H9 (cell line): Measurements from ENCODE around the gene ABHD3. TPM values are rescaled to one million over a fixed set of nuclear protein-coding genes. Genes with fewer than 3 reads are reported as not detected.

Source experiments
- DNase-seq: peaks from one replicate; pipeline ENCODE4 v3.0.0-alpha.2; 2017
- H2AFZ ChIP-seq: one replicate; pipeline ENCODE4 v1.6.1; 2013; ENCODE audit warnings: mild to moderate bottlenecking, low read length, control low read depth, moderate library complexity
- H2AK5ac ChIP-seq: 2 replicates; pipeline ENCODE4 v1.6.1; 2013; ENCODE audit warnings: low read length, control low read depth, mixed read lengths; ENCODE audit not compliant: insufficient read length
- H2BK120ac ChIP-seq: one replicate; pipeline ENCODE4 v1.6.1; 2013; ENCODE audit warnings: low read depth, mild to moderate bottlenecking, low read length, control low read depth, inconsistent platforms; ENCODE audit not compliant: poor library complexity, severe bottlenecking
- H2BK12ac ChIP-seq: 2 replicates; pipeline ENCODE4 v1.6.1; 2013; ENCODE audit warnings: low read length, control low read depth, mixed read lengths, low read depth; ENCODE audit not compliant: insufficient read length
- H2BK15ac ChIP-seq: 2 replicates; pipeline ENCODE4 v1.6.1; 2013; ENCODE audit warnings: low read depth, low read length, control low read depth
- H2BK20ac ChIP-seq: one replicate; pipeline ENCODE4 v1.6.1; 2013; ENCODE audit warnings: low read depth, mild to moderate bottlenecking, low read length, control low read depth, inconsistent platforms; ENCODE audit not compliant: poor library complexity, severe bottlenecking
- H2BK5ac ChIP-seq: 2 replicates; pipeline ENCODE4 v1.6.1; 2013; ENCODE audit warnings: low read length, control low read depth, mixed read lengths; ENCODE audit not compliant: insufficient read length
- H3K14ac ChIP-seq: 2 replicates; pipeline ENCODE4 v1.6.1; 2013; ENCODE audit warnings: low read length, control low read depth; ENCODE audit not compliant: insufficient read depth
- H3K18ac ChIP-seq: 2 replicates; pipeline ENCODE4 v1.6.1; 2013; ENCODE audit warnings: low read depth, mild to moderate bottlenecking, mixed read lengths, low read length, control low read depth; ENCODE audit not compliant: insufficient read length
- H3K23ac ChIP-seq: 2 replicates; pipeline ENCODE4 v1.6.1; 2013; ENCODE audit warnings: low read length, control low read depth, mixed read lengths, low read depth; ENCODE audit not compliant: insufficient read length
- H3K23me2 ChIP-seq: 2 replicates; pipeline ENCODE4 v1.6.1; 2013; ENCODE audit warnings: low read depth, mild to moderate bottlenecking, mixed read lengths, low read length, control low read depth; ENCODE audit not compliant: insufficient read length, poor library complexity, severe bottlenecking
- H3K27ac ChIP-seq: 2 replicates; pipeline ENCODE4 v1.5.1; 2013; ENCODE audit warnings: low read length, control low read depth, mixed read lengths, low read depth; ENCODE audit not compliant: insufficient read length
- H3K27me3 ChIP-seq: 2 replicates; pipeline ENCODE4 v1.6.1; 2013; ENCODE audit warnings: low read length, control low read depth, inconsistent platforms; ENCODE audit not compliant: insufficient read depth
- H3K4ac ChIP-seq: 2 replicates; pipeline ENCODE4 v1.6.1; 2013; ENCODE audit warnings: low read depth, mild to moderate bottlenecking, control low read depth, inconsistent platforms, low read length, moderate library complexity
- H3K4me1 ChIP-seq: 2 replicates; pipeline ENCODE4 v1.6.1; 2013; ENCODE audit warnings: low read length, control low read depth, inconsistent platforms; ENCODE audit not compliant: insufficient read depth
- H3K4me2 ChIP-seq: 2 replicates; pipeline ENCODE4 v1.6.1; 2013; ENCODE audit warnings: low read length, control low read depth, mixed read lengths; ENCODE audit not compliant: insufficient read length, insufficient read depth
- H3K56ac ChIP-seq: 2 replicates; pipeline ENCODE4 v1.6.1; 2013; ENCODE audit warnings: low read depth, mild to moderate bottlenecking, mixed read lengths, low read length, control low read depth; ENCODE audit not compliant: insufficient read length
- H3K79me1 ChIP-seq: 2 replicates; pipeline ENCODE4 v1.6.1; 2013; ENCODE audit warnings: low read depth, mild to moderate bottlenecking, moderate library complexity, low read length, control low read depth, inconsistent platforms; ENCODE audit not compliant: insufficient read depth, poor library complexity, severe bottlenecking
- H3K79me2 ChIP-seq: 2 replicates; pipeline ENCODE4 v1.6.1; 2013; ENCODE audit warnings: low read length, control low read depth, inconsistent platforms; ENCODE audit not compliant: insufficient read depth
- H3K9ac ChIP-seq: 2 replicates; pipeline ENCODE4 v1.6.1; 2013; ENCODE audit warnings: low read length, control low read depth, mixed read lengths; ENCODE audit not compliant: insufficient read length; ENCODE audit errors: extremely low read depth
- H3K9me3 ChIP-seq: one replicate; pipeline ENCODE4 v1.6.1; 2013; ENCODE audit warnings: low read depth, low read length, inconsistent platforms; ENCODE audit not compliant: control insufficient read depth
- H3T11ph ChIP-seq: one replicate; pipeline ENCODE4 v1.6.1; 2013; ENCODE audit warnings: mild to moderate bottlenecking, low read length, control low read depth, inconsistent platforms
- H4K20me1 ChIP-seq: one replicate; pipeline ENCODE4 v1.6.1; 2013; ENCODE audit not compliant: control insufficient read depth, insufficient read length, insufficient read depth
- H4K5ac ChIP-seq: 2 replicates; pipeline ENCODE4 v1.6.1; 2013; ENCODE audit warnings: low read depth, mild to moderate bottlenecking, mixed read lengths, low read length, control low read depth; ENCODE audit not compliant: insufficient read length
- H4K8ac ChIP-seq: replicated peaks from 2 replicates; pipeline ENCODE4 v1.6.1; 2013; ENCODE audit warnings: low read length, control low read depth, mixed read lengths, low read depth; ENCODE audit not compliant: insufficient read length
- H4K91ac ChIP-seq: 2 replicates; pipeline ENCODE4 v1.6.1; 2013; ENCODE audit warnings: low read depth, mild to moderate bottlenecking, moderate library complexity, mixed read lengths, low read length, control low read depth; ENCODE audit not compliant: insufficient read length
- H3K27ac Mint-ChIP-seq, 3 experiments: 2 replicates in 2 of 3; 3 replicates in 1 of 3; pipeline ENCODE4 v1.8.0; 2020 to 2021; ENCODE audit warnings: mixed read lengths in 3 of 3, mild to moderate bottlenecking in 1 of 3, moderate library complexity in 1 of 3
- H3K27me3 Mint-ChIP-seq: 2 replicates; pipeline ENCODE4 v1.8.0; 2021; ENCODE audit warnings: low read depth, mild to moderate bottlenecking, moderate library complexity, mixed read lengths
- H3K36me3 Mint-ChIP-seq, 3 experiments: 2 replicates in 2 of 3; 3 replicates in 1 of 3; pipeline ENCODE4 v1.8.0; 2020 to 2021; ENCODE audit warnings: low read depth in 3 of 3, mixed read lengths in 3 of 3; ENCODE audit not compliant: insufficient read depth in 1 of 3
- H3K4me1 Mint-ChIP-seq, 2 experiments: 2 replicates each; pipeline ENCODE4 v1.8.0; 2020; ENCODE audit warnings: mixed read lengths in 2 of 2
- H3K4me3 Mint-ChIP-seq, 2 experiments: 2 replicates in 1 of 2; 3 replicates in 1 of 2; pipeline ENCODE4 v1.8.0; 2020 to 2021; ENCODE audit warnings: mild to moderate bottlenecking in 2 of 2, mixed read lengths in 2 of 2, moderate library complexity in 1 of 2
- H3K9me3 Mint-ChIP-seq, 2 experiments: 2 replicates in 1 of 2; 3 replicates in 1 of 2; pipeline ENCODE4 v1.8.0; 2020; ENCODE audit warnings: mild to moderate bottlenecking in 2 of 2, mixed read lengths in 2 of 2, moderate library complexity in 1 of 2
- CTCF ChIP-seq: fragments of 200-600 bp; sonication (generic); conservative IDR thresholded peaks from 3 replicates; pipeline ENCODE4 v1.8.0; 2021; ENCODE audit warnings: antibody characterized with exemption, mild to moderate bottlenecking
- WGBS: extraction: QIAGEN DNeasy Blood & Tissue Kit; methylation state at CpG from one replicate; pipeline ENCODE4 v1.1.7; 2013; ENCODE audit warnings: missing lambda C conversion rate, low lambda C conversion rate, mixed read lengths; ENCODE audit not compliant: insufficient read length; ENCODE audit errors: extremely low coverage; 5-methylcytosine and 5-hydroxymethylcytosine counted together
- total RNA-seq: library from RNA; stranded (reverse); gene quantifications from 2 replicates; pipeline ENCODE4 v1.2.1, GENCODE V29; 2021

Gene ABHD3
- total RNA-seq, 1 experiment from 2014 or later: 12.0 TPM

DNA sequence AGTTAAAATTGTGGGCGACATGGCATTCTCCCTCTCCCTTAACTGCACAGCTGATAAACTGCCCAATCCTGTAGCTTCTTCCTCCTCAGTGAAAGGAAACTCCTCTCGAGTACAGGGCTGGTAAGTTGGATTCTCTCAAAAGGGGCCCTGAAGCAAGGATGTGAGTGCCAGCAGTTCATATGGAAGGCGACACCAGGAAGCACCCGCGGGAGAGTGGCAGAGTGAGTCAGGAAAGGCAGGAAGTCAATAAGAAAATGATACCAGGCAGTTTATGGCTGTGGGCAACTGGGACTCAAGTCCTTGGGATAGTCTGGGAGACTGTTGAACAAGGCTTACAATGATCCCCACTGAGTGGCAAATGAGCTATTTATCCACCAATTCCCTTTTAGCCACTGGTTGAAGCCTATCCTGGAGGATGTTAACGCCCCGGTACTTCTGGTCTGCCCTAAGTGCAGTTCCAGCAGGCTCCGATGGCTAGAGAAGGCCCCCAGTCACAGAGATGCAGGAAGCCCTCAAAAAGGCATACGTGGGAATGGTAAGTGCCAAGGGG lies 34.8 kb downstream of the ABHD3 start:
- H2BK12ac ChIP-seq: no peak overlapping the region
- H3K4me3 Mint-ChIP-seq: no peak overlapping the region
- H2BK5ac ChIP-seq: no peak overlapping the region
- H3K23ac ChIP-seq: no peak overlapping the region
- no peak overlapping the region for H2BK120ac ChIP-seq
- H3K79me2 ChIP-seq: no peaks in the 10 kb centered on the region
- no peak overlapping the region for H3K56ac ChIP-seq
- no peak overlapping the region for H4K5ac ChIP-seq
- H3K27ac Mint-ChIP-seq: peak overlapping the region in 2 of 3 experiments; percentile 11 to 12; a peak in 3 of 7 replicates
- H3K9ac ChIP-seq: no peak overlapping the region
- H3K23me2 ChIP-seq: no peaks in the 10 kb centered on the region
- H3K14ac ChIP-seq: no peak overlapping the region
- no peak overlapping the region for H4K91ac ChIP-seq
- H2BK15ac ChIP-seq: no peak overlapping the region
- H4K20me1 ChIP-seq: no peaks in the 10 kb centered on the region
- no peak for TF ChIP-seq CTCF
- no CpG with 5 or more reads among the region's 9 CpGs for WGBS
- no peak overlapping the region for H2AFZ ChIP-seq
- peaks cover 0 to 2% (median 0%) of the 10 kb centered on the region in 3 experiments; a peak in 2 of 7 replicates for H3K36me3 Mint-ChIP-seq
- H3K27ac ChIP-seq: no peak overlapping the region
- no peak overlapping the region for H3K4ac ChIP-seq
- H3K4me2 ChIP-seq: no peak overlapping the region
- H2BK20ac ChIP-seq: no peak overlapping the region
- no peaks in the 10 kb centered on the region for H3K27me3 Mint-ChIP-seq
- no peak overlapping the region for H3T11ph ChIP-seq
- H3K18ac ChIP-seq: no peak overlapping the region
- no peaks in the 10 kb centered on the region for H3K9me3 Mint-ChIP-seq
- no peaks in the 10 kb centered on the region for H3K4me1 ChIP-seq
- DNase-seq: no peak
- H3K4me1 Mint-ChIP-seq: peaks cover 10 to 14% of the 10 kb centered on the region in 2 experiments
- H3K27me3 ChIP-seq: no peaks in the 10 kb centered on the region
- no peak overlapping the region for H4K8ac ChIP-seq
- no peaks in the 10 kb centered on the region for H3K9me3 ChIP-seq
- no peaks in the 10 kb centered on the region for H3K79me1 ChIP-seq
- no peak overlapping the region for H2AK5ac ChIP-seq
